H1 (cell line): ENCODE data around the gene TACR2. TPM values are rescaled to one million over a fixed set of nuclear protein-coding genes. Genes with fewer than 3 reads are reported as not detected.

Experiments
- BRCA1 ChIP-seq: IDR thresholded peaks from 2 replicates; pipeline ENCODE4 v1.6.1; 2012; ENCODE audit warnings: low read depth, low read length, improper control_type of control experiment
- JUND ChIP-seq: IDR thresholded peaks from 2 replicates; pipeline ENCODE4 v1.6.1; 2011; ENCODE audit warnings: mild to moderate bottlenecking, improper control_type of control experiment, low read length
- RFX5 ChIP-seq: IDR thresholded peaks from 2 replicates; pipeline ENCODE4 v1.6.1; 2011; ENCODE audit warnings: low read depth, low read length, improper control_type of control experiment, borderline replicate concordance
- RNF2 ChIP-seq: fragments of 200-900, 300-1000 bp; sonication (generic); IDR thresholded peaks from 2 replicates; pipeline ENCODE4 v1.7.1; 2016; ENCODE audit warnings: borderline replicate concordance, low read depth, mild to moderate bottlenecking, antibody characterized with exemption, low read length; ENCODE audit not compliant: poor library complexity, severe bottlenecking; ENCODE audit errors: missing control alignments
- SIX5 ChIP-seq: IDR thresholded peaks from 2 replicates; pipeline ENCODE4 v1.6.1; 2011; ENCODE audit warnings: mild to moderate bottlenecking, low read depth, low read length
- SP4 ChIP-seq: IDR thresholded peaks from 2 replicates; pipeline ENCODE4 v1.6.1; 2012; ENCODE audit warnings: low read length, inconsistent platforms
- SRF ChIP-seq: IDR thresholded peaks from 2 replicates; pipeline ENCODE4 v1.6.1; 2011; ENCODE audit warnings: mild to moderate bottlenecking, low read depth, low read length, moderate library complexity
- polyA plus RNA-seq, 7 experiments: library from polyadenylated mRNA; depleted of rRNA in 3 of 7; stranded (reverse) in 5 of 7; unstranded in 2 of 7; fragments of >200 nt in 5 of 7; fragments of 200-250 nt in 2 of 7; gene quantifications; 1 replicate in 5 of 7; 2 replicates in 1 of 7; 4 replicates in 1 of 7; pipeline versions ENCODE4 v1.2.1 to v1.2.3, GENCODE V29; 2011 to 2013; ENCODE audit warnings: missing spikeins in 2 of 7, mixed read lengths in 2 of 7
- total RNA-seq: library from RNA; stranded (reverse); fragmentation: NEBNext Ultra II Directional; extraction: Animal tissue kit (Norgen Biotek cat#: 25700); gene quantifications from 2 replicates; pipeline ENCODE4 v1.2.1, GENCODE V29; 2021

The TACR2 gene
- total and polyA plus RNA-seq, 2 of the 8 experiments (the other 6 are each of a cell fraction or from before 2014, with no cell fraction given): 0.06 TPM; not detected in 1

DNA sequence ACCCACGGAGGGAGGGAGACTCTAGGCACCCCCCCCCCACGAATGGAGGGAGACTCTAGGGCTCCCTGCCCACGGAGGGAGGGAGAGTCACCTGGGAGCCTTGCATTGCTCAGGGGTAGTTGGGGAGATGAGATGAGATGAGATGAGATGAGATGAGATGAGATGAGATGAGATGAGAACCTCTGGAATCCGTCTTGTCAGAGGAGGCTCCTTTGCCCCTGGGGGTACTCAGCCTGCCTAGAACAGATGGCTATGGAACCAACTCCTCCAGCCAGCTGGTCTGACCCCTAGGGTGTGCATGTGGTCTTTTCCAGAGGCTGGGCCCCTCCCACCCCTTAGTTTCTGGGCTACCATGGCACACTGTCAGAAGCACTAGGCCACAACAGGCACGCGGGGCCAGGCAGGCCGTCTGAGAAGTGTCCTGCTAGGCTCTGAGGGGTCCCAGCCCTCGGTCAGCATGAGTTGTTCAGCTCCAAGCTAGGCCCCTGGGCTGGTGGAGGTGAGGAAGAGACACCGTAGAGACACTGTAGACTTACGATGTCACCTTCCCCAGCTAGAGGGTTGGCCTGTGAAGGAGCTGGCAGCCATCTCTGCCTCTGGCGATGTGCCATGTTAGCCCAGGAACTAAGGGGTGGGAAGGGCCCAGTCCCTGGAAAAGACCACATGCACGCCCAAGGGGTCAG is 43.3 kb upstream of the TACR2 start (continued):
- TF ChIP-seq RFX5 (no peak), JUND (no peak), SP4 (no peak), BRCA1 (no peak), SRF (no peak), RNF2 (no peak), SIX5 (no peak)
